ENCODE measurements around the gene PYGM.

PYGM gene

GRCh38 chr11:64753380-64754123 is 6.2 kb downstream of the PYGM start:
- no peak overlapping the region for H3K4me3 ChIP-seq (ENCODE audit: insufficient read length, low read depth)
- no peaks in the 10 kb centered on the region for H3K36me3 ChIP-seq (ENCODE audit: insufficient read depth, insufficient read length, low read length)
- peaks cover 10% of the 10 kb centered on the region for H3K4me1 ChIP-seq (ENCODE audit: insufficient read depth, insufficient read length)
- TF ChIP-seq YY1 (IDR thresholded peaks at IDR 0.05; ENCODE audit: insufficient read depth, insufficient read length) (no peak), ZNF274 (IDR thresholded peaks at IDR 0.05; ENCODE audit: low read depth, low read length) (no peak), SUZ12 (IDR thresholded peaks at IDR 0.05; ENCODE audit: extremely low read depth, insufficient read depth, insufficient read length) (no peak)
- H3K27me3 ChIP-seq (ENCODE audit: insufficient read depth, insufficient read length) = no peaks in the 10 kb centered on the region
- DNase-seq (ENCODE audit: low read depth, low spot score) = no peak
- no peak overlapping the region for H3K9ac ChIP-seq (ENCODE audit: insufficient read length, low read depth)
- no peaks in the 10 kb centered on the region for H3K9me3 ChIP-seq (ENCODE audit: insufficient read depth, low read length)

GRCh38 chr11:64753019-64753379 is 6.8 kb downstream of the PYGM start:
- Histone ChIP-seq H3K4me1 (ENCODE audit: insufficient read depth, insufficient read length) (peaks cover 10% of the 10 kb centered on the region), H3K4me3 (ENCODE audit: insufficient read length, low read depth) (no peak overlapping the region), H3K27me3 (ENCODE audit: insufficient read depth, insufficient read length) (no peaks in the 10 kb centered on the region), H3K9ac (ENCODE audit: insufficient read length, low read depth) (no peak overlapping the region), H3K9me3 (ENCODE audit: insufficient read depth, low read length) (no peaks in the 10 kb centered on the region), H3K36me3 (ENCODE audit: insufficient read depth, insufficient read length, low read length) (no peaks in the 10 kb centered on the region)
- no peak for DNase-seq (ENCODE audit: low read depth, low spot score)
- no peak for TF ChIP-seq YY1 (IDR thresholded peaks at IDR 0.05; ENCODE audit: insufficient read depth, insufficient read length)
- TF ChIP-seq SUZ12 (IDR thresholded peaks at IDR 0.05; ENCODE audit: extremely low read depth, insufficient read depth, insufficient read length) = no peak
- no peak for TF ChIP-seq ZNF274 (IDR thresholded peaks at IDR 0.05; ENCODE audit: low read depth, low read length)

GRCh38 chr11:64752175-64752970 is 7.4 kb downstream of the PYGM start:
- DNase-seq (ENCODE audit: low read depth, low spot score) = no peak
- no peaks in the 10 kb centered on the region for H3K27me3 ChIP-seq (ENCODE audit: insufficient read depth, insufficient read length)
- no peak overlapping the region for H3K9ac ChIP-seq (ENCODE audit: insufficient read length, low read depth)
- no peak overlapping the region for H3K4me3 ChIP-seq (ENCODE audit: insufficient read length, low read depth)
- H3K36me3 ChIP-seq (ENCODE audit: insufficient read depth, insufficient read length, low read length) = no peaks in the 10 kb centered on the region
- TF ChIP-seq SUZ12 (IDR thresholded peaks at IDR 0.05; ENCODE audit: extremely low read depth, insufficient read depth, insufficient read length) (no peak), YY1 (IDR thresholded peaks at IDR 0.05; ENCODE audit: insufficient read depth, insufficient read length) (no peak), ZNF274 (IDR thresholded peaks at IDR 0.05; ENCODE audit: low read depth, low read length) (no peak)
- peaks cover 10% of the 10 kb centered on the region for H3K4me1 ChIP-seq (ENCODE audit: insufficient read depth, insufficient read length)
- H3K9me3 ChIP-seq (ENCODE audit: insufficient read depth, low read length) = no peaks in the 10 kb centered on the region

DNA sequence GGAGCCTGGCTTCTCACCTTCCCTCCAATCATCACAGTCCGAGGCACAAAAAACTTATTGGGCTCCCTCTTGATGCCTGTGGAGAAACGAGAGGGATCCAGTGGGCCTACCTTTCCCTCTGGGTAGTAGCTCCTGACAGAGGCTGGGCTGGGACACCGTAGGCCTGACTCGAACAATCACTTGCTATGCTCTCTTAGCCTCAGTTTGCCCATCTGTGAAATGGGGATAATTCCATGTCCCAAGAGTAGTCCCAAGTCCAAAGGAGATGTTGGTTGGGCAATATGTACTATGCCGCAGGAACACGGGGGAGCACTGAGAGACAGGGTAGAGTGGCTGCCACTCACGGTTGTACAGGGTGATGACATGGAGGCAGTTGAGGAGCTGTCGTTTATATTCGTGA is 8.2 kb downstream of the PYGM start:
- Histone ChIP-seq H3K4me3 (ENCODE audit: insufficient read length, low read depth) (no peak overlapping the region), H3K36me3 (ENCODE audit: insufficient read depth, insufficient read length, low read length) (no peaks in the 10 kb centered on the region), H3K9me3 (ENCODE audit: insufficient read depth, low read length) (no peaks in the 10 kb centered on the region), H3K27me3 (ENCODE audit: insufficient read depth, insufficient read length) (peaks cover 5% of the 10 kb centered on the region), H3K4me1 (ENCODE audit: insufficient read depth, insufficient read length) (peaks cover 10% of the 10 kb centered on the region), H3K9ac (ENCODE audit: insufficient read length, low read depth) (no peak overlapping the region)
- TF ChIP-seq ZNF274 (IDR thresholded peaks at IDR 0.05; ENCODE audit: low read depth, low read length) (no peak), SUZ12 (IDR thresholded peaks at IDR 0.05; ENCODE audit: extremely low read depth, insufficient read depth, insufficient read length) (no peak), YY1 (IDR thresholded peaks at IDR 0.05; ENCODE audit: insufficient read depth, insufficient read length) (no peak)
- no peak for DNase-seq (ENCODE audit: low read depth, low spot score)

DNA sequence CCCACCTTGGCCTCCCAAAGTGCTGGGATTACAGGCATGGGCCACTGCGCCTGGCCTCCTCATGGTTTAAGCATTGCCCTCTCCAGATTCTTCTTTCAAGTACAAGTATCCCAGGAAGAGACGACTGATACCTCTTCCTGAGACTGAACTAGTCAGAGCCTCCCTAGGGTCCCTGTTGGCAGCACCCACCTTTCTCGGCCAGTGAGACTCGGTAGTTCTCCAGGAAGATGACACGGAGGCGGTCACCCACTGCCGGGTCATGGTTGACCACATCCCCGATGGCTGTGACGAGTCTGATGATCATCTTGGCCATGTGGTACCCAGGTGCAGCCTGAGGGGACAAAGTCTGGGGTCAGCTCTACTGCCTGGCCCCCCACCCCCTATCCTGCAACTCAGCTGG is 8.6 kb downstream of the PYGM start:
- H3K27me3 ChIP-seq (ENCODE audit: insufficient read depth, insufficient read length) = peaks cover 9% of the 10 kb centered on the region
- no peak overlapping the region for H3K4me3 ChIP-seq (ENCODE audit: insufficient read length, low read depth)
- no peak for TF ChIP-seq YY1 (IDR thresholded peaks at IDR 0.05; ENCODE audit: insufficient read depth, insufficient read length)
- TF ChIP-seq SUZ12 (IDR thresholded peaks at IDR 0.05; ENCODE audit: extremely low read depth, insufficient read depth, insufficient read length) = no peak
- TF ChIP-seq ZNF274 (IDR thresholded peaks at IDR 0.05; ENCODE audit: low read depth, low read length) = no peak
- no peak overlapping the region for H3K9ac ChIP-seq (ENCODE audit: insufficient read length, low read depth)
- no peaks in the 10 kb centered on the region for H3K9me3 ChIP-seq (ENCODE audit: insufficient read depth, low read length)
- no peak for DNase-seq (ENCODE audit: low read depth, low spot score)
- no peaks in the 10 kb centered on the region for H3K36me3 ChIP-seq (ENCODE audit: insufficient read depth, insufficient read length, low read length)
- H3K4me1 ChIP-seq (ENCODE audit: insufficient read depth, insufficient read length) = peaks cover 13% of the 10 kb centered on the region

DNA sequence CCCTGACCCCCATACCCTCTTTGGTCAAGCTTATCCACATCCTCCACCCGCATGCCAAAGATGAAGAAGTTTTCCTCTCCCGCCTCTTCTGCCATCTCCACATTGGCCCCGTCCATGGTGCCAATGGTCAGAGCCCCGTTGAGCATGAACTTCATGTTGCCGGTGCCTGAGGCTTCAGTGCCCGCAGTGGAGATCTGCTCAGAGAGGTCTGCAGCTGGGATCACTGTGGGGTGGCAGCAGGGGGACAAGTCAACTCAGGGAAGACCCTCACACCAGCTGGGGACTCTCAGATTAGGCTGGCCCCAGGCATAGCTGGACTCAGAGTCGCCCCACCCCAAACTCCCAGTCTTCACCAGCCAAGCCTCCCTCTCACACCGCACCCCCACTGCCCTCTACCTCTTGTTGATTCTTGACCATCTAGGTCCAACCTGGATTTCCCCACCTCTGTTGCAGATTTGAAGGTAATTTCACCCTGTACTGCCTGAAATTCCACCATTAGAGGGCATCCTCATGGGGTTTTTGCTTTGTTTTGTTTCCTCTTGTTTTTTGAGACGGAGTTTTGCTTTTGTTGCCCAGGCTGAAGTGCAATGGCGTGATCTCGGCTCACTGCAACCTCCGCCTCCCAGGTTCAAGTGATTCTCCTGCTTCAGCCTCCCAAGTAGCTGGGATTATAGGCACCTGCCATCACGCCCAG is 9.3 kb downstream of the PYGM start:
- no peak for DNase-seq (ENCODE audit: low read depth, low spot score)
- Histone ChIP-seq H3K9ac (ENCODE audit: insufficient read length, low read depth) (no peak overlapping the region), H3K9me3 (ENCODE audit: insufficient read depth, low read length) (no peaks in the 10 kb centered on the region), H3K27me3 (ENCODE audit: insufficient read depth, insufficient read length) (peaks cover 10% of the 10 kb centered on the region), H3K4me1 (ENCODE audit: insufficient read depth, insufficient read length) (peaks cover 12% of the 10 kb centered on the region), H3K36me3 (ENCODE audit: insufficient read depth, insufficient read length, low read length) (no peaks in the 10 kb centered on the region), H3K4me3 (ENCODE audit: insufficient read length, low read depth) (no peak overlapping the region)
- TF ChIP-seq ZNF274 (IDR thresholded peaks at IDR 0.05; ENCODE audit: low read depth, low read length) (no peak), YY1 (IDR thresholded peaks at IDR 0.05; ENCODE audit: insufficient read depth, insufficient read length) (no peak), SUZ12 (IDR thresholded peaks at IDR 0.05; ENCODE audit: extremely low read depth, insufficient read depth, insufficient read length) (no peak)
